H1 (cell line): ENCODE data around the gene MEF2B. TPM values are rescaled to one million over a fixed set of nuclear protein-coding genes. Genes with fewer than 3 reads are reported as not detected.

Experiments used
- CTCF ChIA-PET: fragments of 300-600 bp; sonication (Branson Sonifier 250); formaldehyde crosslinking; loops from one replicate; lab custom pipeline; 2021; ENCODE audit not compliant: partially characterized antibody; lab: Charles Lee
- POLR2A ChIA-PET: fragments of 300-600 bp; sonication (Branson Sonifier 250); formaldehyde crosslinking; loops from one replicate; lab custom pipeline; 2021; ENCODE audit warnings: inconsistent platforms; ENCODE audit not compliant: partially characterized antibody; lab: Charles Lee
- DNase-seq, 2 experiments: peaks; one replicate each; pipeline versions ENCODE4 v3.0.0 to v3.0.0-alpha.2; 2010 to 2022; ENCODE audit warnings: low spot score in 2 of 2, low read depth in 1 of 2, mixed read lengths in 1 of 2
- FAIRE-seq: peaks from 2 replicates; lab custom pipeline; 2011; peaks lifted over from hg19 to GRCh38; lab: Jason Lieb, UNC
- H2AFZ ChIP-seq: 2 replicates; pipeline ENCODE4 v1.8.1; 2012; ENCODE audit warnings: low read length, inconsistent platforms
- H2AK5ac ChIP-seq: 2 replicates; pipeline ENCODE4 v1.6.1; 2013; ENCODE audit warnings: low read depth, low read length
- H2BK120ac ChIP-seq: replicated peaks from 2 replicates; pipeline ENCODE3; 2013; ENCODE audit warnings: low read depth, low read length, inconsistent platforms
- H2BK12ac ChIP-seq: 2 replicates; pipeline ENCODE4 v1.6.1; 2013; ENCODE audit warnings: low read depth, low read length
- H2BK15ac ChIP-seq: 2 replicates; pipeline ENCODE4 v1.6.1; 2013; ENCODE audit warnings: low read length
- H2BK20ac ChIP-seq: 2 replicates; pipeline ENCODE4 v1.6.1; 2013; ENCODE audit warnings: low read length
- H2BK5ac ChIP-seq: 2 replicates; pipeline ENCODE4 v1.6.1; 2013; ENCODE audit warnings: low read depth, low read length
- H3K14ac ChIP-seq: 2 replicates; pipeline ENCODE4 v1.6.1; 2013; ENCODE audit warnings: inconsistent platforms; ENCODE audit not compliant: insufficient read length
- H3K18ac ChIP-seq: 2 replicates; pipeline ENCODE4 v1.6.1; 2013; ENCODE audit warnings: low read length; ENCODE audit errors: extremely low read depth
- H3K23ac ChIP-seq: 2 replicates; pipeline ENCODE4 v1.6.1; 2013; ENCODE audit warnings: inconsistent platforms; ENCODE audit not compliant: insufficient read length
- H3K23me2 ChIP-seq: 2 replicates; pipeline ENCODE4 v1.6.1; 2013; ENCODE audit warnings: low read depth, low read length
- H3K27ac ChIP-seq: 2 replicates; pipeline ENCODE4 v1.6.1; 2011; ENCODE audit warnings: low read depth, low read length, inconsistent platforms
- H3K27me3 ChIP-seq, 4 experiments: replicated peaks in 1 of 4; 1 replicate in 1 of 4; 2 replicates in 3 of 4; pipeline versions ENCODE4 v1.6.1 to v1.8.1; 2011 to 2013; ENCODE audit warnings: low read length in 3 of 4, mild to moderate bottlenecking in 3 of 4, inconsistent platforms in 2 of 4, mixed read lengths in 2 of 4, moderate library complexity in 1 of 4; ENCODE audit not compliant: control insufficient read depth in 3 of 4, insufficient read depth in 3 of 4; ENCODE audit errors: extremely low read depth in 1 of 4
- H3K36me3 ChIP-seq, 4 experiments: 2 replicates each; pipeline versions ENCODE4 v1.6.1 to v1.8.1; 2011 to 2013; ENCODE audit warnings: mild to moderate bottlenecking in 4 of 4, low read length in 3 of 4, moderate library complexity in 2 of 4, control low read depth in 1 of 4, inconsistent platforms in 1 of 4; ENCODE audit not compliant: insufficient read depth in 4 of 4, control insufficient read depth in 2 of 4
- H3K4ac ChIP-seq: replicated peaks from 2 replicates; pipeline ENCODE3; 2013; ENCODE audit warnings: low read length, low read depth, mixed read lengths, inconsistent platforms; ENCODE audit not compliant: insufficient read length
- H3K4me1 ChIP-seq, 4 experiments: replicated peaks in 1 of 4; 1 replicate in 1 of 4; 2 replicates in 3 of 4; pipeline versions ENCODE4 v1.6.1 to v1.8.1; 2011 to 2013; ENCODE audit warnings: low read length in 3 of 4, inconsistent platforms in 2 of 4, mixed read lengths in 1 of 4; ENCODE audit not compliant: insufficient read depth in 4 of 4, control insufficient read depth in 3 of 4
- H3K4me2 ChIP-seq, 2 experiments: 2 replicates each; pipeline versions ENCODE4 v1.6.1 to v1.8.1; 2011 to 2013; ENCODE audit warnings: low read depth in 2 of 2, low read length in 2 of 2, control low read depth in 1 of 2, inconsistent platforms in 1 of 2, mild to moderate bottlenecking in 1 of 2; ENCODE audit not compliant: insufficient read depth in 1 of 2
- H3K4me3 ChIP-seq, 4 experiments: fragments of 200-600, 300-600 bp in 1 of 4; sonication (generic), shearing (Covaris generic), sonication (Bioruptor Twin) in 1 of 4; 2 replicates each; pipeline versions ENCODE4 v1.5.1 to v1.8.1; 2011 to 2016; ENCODE audit warnings: low read length in 4 of 4, low read depth in 3 of 4, control low read depth in 2 of 4, inconsistent platforms in 2 of 4, mild to moderate bottlenecking in 2 of 4, mixed read lengths in 1 of 4, moderate library complexity in 1 of 4; ENCODE audit not compliant: insufficient read depth in 2 of 4; ENCODE audit errors: extremely low read depth in 1 of 4
- H3K56ac ChIP-seq: replicated peaks from 2 replicates; pipeline ENCODE3; 2013; ENCODE audit warnings: low read depth, mild to moderate bottlenecking, mixed read lengths, low read length, inconsistent platforms; ENCODE audit not compliant: insufficient read length
- H3K79me1 ChIP-seq: 2 replicates; pipeline ENCODE4 v1.6.1; 2013; ENCODE audit warnings: low read depth, low read length, control low read depth
- H3K79me2 ChIP-seq, 2 experiments: 2 replicates each; pipeline versions ENCODE4 v1.6.1 to v1.8.1; 2012 to 2013; ENCODE audit warnings: low read length in 2 of 2, mild to moderate bottlenecking in 2 of 2, inconsistent platforms in 1 of 2; ENCODE audit not compliant: insufficient read depth in 2 of 2, control insufficient read depth in 1 of 2
- H3K9ac ChIP-seq, 4 experiments: replicated peaks in 1 of 4; 1 replicate in 1 of 4; 2 replicates in 3 of 4; pipeline versions ENCODE4 v1.6.1 to v1.8.1; 2011 to 2013; ENCODE audit warnings: low read depth in 3 of 4, low read length in 3 of 4, control low read depth in 2 of 4, mild to moderate bottlenecking in 2 of 4, moderate library complexity in 2 of 4, inconsistent platforms in 1 of 4; ENCODE audit errors: extremely low read depth in 1 of 4
- H3K9me3 ChIP-seq, 2 experiments: 2 replicates each; pipeline versions ENCODE4 v1.6.1 to v1.8.1; 2012 to 2013; ENCODE audit warnings: mild to moderate bottlenecking in 2 of 2, moderate library complexity in 2 of 2, control low read depth in 1 of 2, inconsistent platforms in 1 of 2, low read depth in 1 of 2, low read length in 1 of 2, mixed read lengths in 1 of 2; ENCODE audit not compliant: insufficient read depth in 2 of 2
- H4K20me1 ChIP-seq, 2 experiments: replicated peaks in 1 of 2; 2 replicates each; pipeline versions ENCODE3 to v1.8.1; 2011 to 2013; ENCODE audit warnings: inconsistent platforms in 2 of 2, low read length in 2 of 2, mild to moderate bottlenecking in 1 of 2; ENCODE audit not compliant: insufficient read depth in 2 of 2, control insufficient read depth in 1 of 2
- H4K5ac ChIP-seq: 2 replicates; pipeline ENCODE4 v1.6.1; 2013; ENCODE audit warnings: low read length, low read depth, mixed read lengths, inconsistent platforms; ENCODE audit not compliant: insufficient read length
- H4K8ac ChIP-seq: 2 replicates; pipeline ENCODE4 v1.8.0; 2013; ENCODE audit warnings: mild to moderate bottlenecking, moderate library complexity, low read length, inconsistent platforms; ENCODE audit not compliant: insufficient read depth; ENCODE audit errors: extremely low read depth
- H4K91ac ChIP-seq: replicated peaks from 2 replicates; pipeline ENCODE3; 2013; ENCODE audit warnings: low read length, mixed read lengths, inconsistent platforms; ENCODE audit not compliant: insufficient read length
- CBX8 ChIP-seq: fragments of 300-800, 300-1000 bp; sonication (generic); IDR thresholded peaks from 2 replicates; pipeline ENCODE4 v1.7.1; 2016; ENCODE audit warnings: low read depth, low read length, borderline replicate concordance
- CHD1 ChIP-seq: IDR thresholded peaks from 2 replicates; pipeline ENCODE4 v1.6.1; 2012; ENCODE audit warnings: low read depth, low read length, improper control_type of control experiment
- CHD2 ChIP-seq: IDR thresholded peaks from 2 replicates; pipeline ENCODE4 v1.6.1; 2012; ENCODE audit warnings: low read length, improper control_type of control experiment
- CREB1 ChIP-seq: IDR thresholded peaks from 2 replicates; pipeline ENCODE4 v1.6.1; 2012; ENCODE audit warnings: inconsistent platforms
- EGR1 ChIP-seq: IDR thresholded peaks from 2 replicates; pipeline ENCODE4 v1.6.1; 2011; ENCODE audit warnings: low read depth, low read length, borderline replicate concordance
- RBBP5 ChIP-seq: IDR thresholded peaks from 2 replicates; pipeline ENCODE4 v1.7.1; 2012; ENCODE audit warnings: low read depth, mild to moderate bottlenecking, inconsistent platforms, low read length, moderate library complexity, borderline replicate concordance
- SP2 ChIP-seq: IDR thresholded peaks from 2 replicates; pipeline ENCODE4 v1.6.1; 2012; ENCODE audit warnings: mild to moderate bottlenecking, low read length, inconsistent platforms
- TEAD4 ChIP-seq: IDR thresholded peaks from 2 replicates; pipeline ENCODE4 v1.6.1; 2012; ENCODE audit warnings: low read depth, low read length, inconsistent platforms, mixed read lengths
- WGBS, 2 experiments: shearing (Covaris generic) in 1 of 2; methylation state at CpG; one replicate each; pipeline versions ENCODE4 v1.1.6 to v1.1.7; 2013 to 2015; ENCODE audit warnings: low lambda C conversion rate in 2 of 2, mixed read lengths in 2 of 2, inconsistent platforms in 1 of 2, low coverage in 1 of 2, missing lambda C conversion rate in 1 of 2; ENCODE audit not compliant: insufficient replicate concordance in 2 of 2, insufficient coverage in 1 of 2, insufficient read length in 1 of 2; ENCODE audit errors: extremely low coverage in 1 of 2, missing lambda C conversion rate in 1 of 2; 5-methylcytosine and 5-hydroxymethylcytosine counted together
- polyA plus RNA-seq, 7 experiments: library from polyadenylated mRNA; depleted of rRNA in 3 of 7; stranded (reverse) in 5 of 7; unstranded in 2 of 7; fragments of >200 nt in 5 of 7; fragments of 200-250 nt in 2 of 7; gene quantifications; 1 replicate in 5 of 7; 2 replicates in 1 of 7; 4 replicates in 1 of 7; pipeline versions ENCODE4 v1.2.1 to v1.2.3, GENCODE V29; 2011 to 2013; ENCODE audit warnings: missing spikeins in 2 of 7, mixed read lengths in 2 of 7
- total RNA-seq: library from RNA; stranded (reverse); fragmentation: NEBNext Ultra II Directional; extraction: Animal tissue kit (Norgen Biotek cat#: 25700); gene quantifications from 2 replicates; pipeline ENCODE4 v1.2.1, GENCODE V29; 2021
- TF ChIP-seq, protein P1 (sequence below): IDR thresholded peaks from 2 replicates; pipeline ENCODE4 v1.6.1; 2011; ENCODE audit warnings: low read depth, mild to moderate bottlenecking, low read length; ENCODE audit not compliant: insufficient read depth

MEF2B gene
- total and polyA plus RNA-seq, 2 of the 8 experiments (the other 6 are each of a cell fraction or from before 2014, with no cell fraction given): 2.8 to 3.7 TPM

DNA sequence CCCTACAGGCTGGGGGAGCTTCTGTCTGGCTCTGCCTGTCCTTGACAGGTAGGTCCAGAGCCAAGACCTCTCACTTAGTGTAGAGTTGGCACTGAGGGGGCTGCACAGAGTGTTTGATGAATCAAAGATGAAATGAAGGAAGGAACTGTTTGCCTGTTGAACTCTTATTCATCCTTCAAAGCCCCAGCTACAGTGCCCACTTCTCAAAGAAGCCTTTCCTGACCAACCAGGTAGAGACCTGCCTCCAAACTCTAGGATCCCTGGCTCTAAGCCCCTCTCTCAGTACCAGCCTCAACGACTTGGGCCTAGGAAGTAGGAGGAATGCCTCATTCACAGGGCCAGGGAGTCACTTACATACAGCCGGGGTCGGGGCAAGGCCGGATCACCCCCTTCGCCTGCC, 22.7 kb downstream of the MEF2B start:
- Histone ChIP-seq H2BK120ac (no peak overlapping the region), H2AK5ac (no peak overlapping the region), H4K5ac (no peak overlapping the region), H3K23me2 (no peaks in the 10 kb centered on the region), H3K56ac (no peak overlapping the region), H2BK12ac (no peak overlapping the region), H3K9ac (no peak overlapping the region), H3K27me3 (no peaks in the 10 kb centered on the region), H4K8ac (no peak overlapping the region), H4K20me1 (no peaks in the 10 kb centered on the region), H3K27ac (no peak overlapping the region), H3K18ac (no peak overlapping the region), H3K79me1 (no peaks in the 10 kb centered on the region), H3K4me1 (peaks cover 0 to 2% (median under 1%) of the 10 kb centered on the region in 4 experiments; a peak in 2 of 7 replicates), H3K14ac (no peak overlapping the region), H3K79me2 (no peaks in the 10 kb centered on the region), H3K4me2 (no peak overlapping the region), H4K91ac (no peak overlapping the region), H3K36me3 (no peaks in the 10 kb centered on the region), H2BK20ac (no peak overlapping the region), H3K9me3 (no peaks in the 10 kb centered on the region), H3K4me3 (no peak overlapping the region), H3K4ac (no peak overlapping the region), H2BK15ac (no peak overlapping the region), H2AFZ (no peak overlapping the region), H2BK5ac (no peak overlapping the region), H3K23ac (no peak overlapping the region)
- ChIA-PET CTCF (interaction anchor here (0.7 to 4.7 kb wide), 8 partner anchors 8 to 59 kb away, joined by 3 to 85 read pairs (median 4); no protein-coding TSS in a partner anchor), POLR2A (interaction anchor here (0.7 to 5.7 kb wide), 6 partner anchors 9 to 27 kb away, joined by 3 to 33 read pairs (median 4); partner anchors contain the start of gene MEF2B)
- WGBS, 2 experiments: 100% methylated on average over 1 of the region's 5 CpGs; no CpG with 5 or more reads in 1 of the 2 experiments
- DNase-seq (no peak), FAIRE-seq (no peak)
- TF ChIP-seq, protein P1, sequence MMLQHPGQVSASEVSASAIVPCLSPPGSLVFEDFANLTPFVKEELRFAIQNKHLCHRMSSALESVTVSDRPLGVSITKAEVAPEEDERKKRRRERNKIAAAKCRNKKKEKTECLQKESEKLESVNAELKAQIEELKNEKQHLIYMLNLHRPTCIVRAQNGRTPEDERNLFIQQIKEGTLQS: no peak
- no peak for TF ChIP-seq TEAD4
- no peak for TF ChIP-seq CHD1
- TF ChIP-seq CBX8: no peak
- no peak for TF ChIP-seq CREB1
- no peak for TF ChIP-seq SP2
- TF ChIP-seq EGR1: no peak
- no peak for TF ChIP-seq RBBP5
- TF ChIP-seq CHD2: no peak
